SHP77 (cell line): Measurements from ENCODE around the gene MRPL12.

Source experiments
- DNase-seq, 2 experiments: peaks; one replicate each; lab custom pipeline; 2025; lab: John Stamatoyannopoulos, UW

Gene MRPL12

DNA sequence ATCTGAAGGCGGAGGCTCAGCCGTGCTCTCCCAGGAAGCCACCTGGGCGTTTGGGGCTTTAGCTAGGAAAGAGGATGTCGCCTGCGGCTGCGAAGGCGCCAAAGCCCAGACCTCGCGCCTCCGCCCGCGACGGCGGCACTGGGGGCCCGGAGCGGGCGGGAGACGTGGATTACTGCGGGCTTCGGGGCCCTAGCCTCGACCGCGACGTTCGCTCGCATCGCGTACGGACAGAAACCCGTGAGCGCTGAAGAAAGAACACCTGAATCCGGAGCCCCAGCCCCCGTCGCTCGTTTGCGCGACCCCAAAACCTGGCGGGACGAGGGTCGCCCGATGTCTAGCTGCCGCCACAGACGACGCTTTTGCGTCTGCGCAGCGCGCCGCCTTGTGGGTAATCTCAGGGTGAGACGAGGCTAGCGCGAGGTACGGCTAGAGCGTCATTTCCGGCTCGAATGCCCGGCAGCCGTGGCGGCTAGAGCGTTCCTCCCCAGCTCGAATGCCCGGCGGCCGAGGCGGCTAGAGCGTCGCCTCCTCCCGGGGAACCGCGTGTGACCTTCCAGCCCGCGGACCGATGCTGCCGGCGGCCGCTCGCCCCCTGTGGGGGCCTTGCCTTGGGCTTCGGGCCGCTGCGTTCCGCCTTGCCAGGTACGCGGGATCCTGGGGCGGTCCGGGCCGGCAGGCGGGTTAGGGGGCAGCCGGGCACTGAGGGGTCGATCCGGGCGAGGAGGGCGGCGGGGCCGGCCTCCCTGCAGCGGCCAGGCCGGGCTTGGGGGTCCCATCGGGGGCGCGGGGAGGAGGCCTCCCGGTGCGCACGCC is at the start of gene MRPL12:
MRPL12 (plus strand) TSS at position 434 of the 813 bp plus-strand sequence; CDS start at position 569, 135 bp downstream.
- peak; percentile 96 to 99 for DNase-seq

DNA sequence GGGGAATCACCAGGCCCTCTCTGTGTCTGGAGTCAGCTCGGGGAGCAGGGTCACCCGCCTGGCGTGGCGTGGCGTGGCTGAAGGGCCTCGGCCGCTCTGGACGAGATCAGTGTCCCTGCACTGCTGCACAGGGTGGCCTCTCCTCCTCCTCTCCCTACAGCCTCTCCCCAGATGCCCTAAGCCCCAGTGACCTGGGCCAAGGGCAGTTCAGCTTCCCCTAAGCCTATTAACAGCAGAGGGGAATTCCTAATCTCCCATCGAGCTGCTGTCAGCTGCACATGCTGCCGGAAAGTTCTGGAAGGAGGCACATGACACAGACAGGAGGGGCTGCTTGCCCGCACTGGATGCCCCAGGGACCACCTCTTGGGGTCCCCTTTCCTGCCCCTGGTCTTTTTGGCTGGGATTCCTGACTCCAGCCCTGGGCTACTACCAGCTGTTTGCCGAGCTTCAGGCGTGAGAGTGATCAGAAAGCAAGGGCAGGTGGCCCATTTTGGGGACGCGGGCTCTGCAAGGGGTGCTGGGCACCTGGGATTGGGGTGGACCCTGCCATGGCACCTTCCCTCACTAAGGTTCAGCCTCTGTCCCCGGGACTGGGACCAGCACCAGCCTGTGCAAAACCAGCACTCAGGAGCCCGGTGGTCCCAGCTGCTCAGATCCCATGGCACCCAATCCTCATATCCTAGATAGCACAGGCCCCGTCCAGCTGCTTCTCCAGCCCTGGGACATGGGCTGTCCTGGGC is 47.6 kb upstream of the MRPL12 start:
- DNase-seq: no peak

DNA sequence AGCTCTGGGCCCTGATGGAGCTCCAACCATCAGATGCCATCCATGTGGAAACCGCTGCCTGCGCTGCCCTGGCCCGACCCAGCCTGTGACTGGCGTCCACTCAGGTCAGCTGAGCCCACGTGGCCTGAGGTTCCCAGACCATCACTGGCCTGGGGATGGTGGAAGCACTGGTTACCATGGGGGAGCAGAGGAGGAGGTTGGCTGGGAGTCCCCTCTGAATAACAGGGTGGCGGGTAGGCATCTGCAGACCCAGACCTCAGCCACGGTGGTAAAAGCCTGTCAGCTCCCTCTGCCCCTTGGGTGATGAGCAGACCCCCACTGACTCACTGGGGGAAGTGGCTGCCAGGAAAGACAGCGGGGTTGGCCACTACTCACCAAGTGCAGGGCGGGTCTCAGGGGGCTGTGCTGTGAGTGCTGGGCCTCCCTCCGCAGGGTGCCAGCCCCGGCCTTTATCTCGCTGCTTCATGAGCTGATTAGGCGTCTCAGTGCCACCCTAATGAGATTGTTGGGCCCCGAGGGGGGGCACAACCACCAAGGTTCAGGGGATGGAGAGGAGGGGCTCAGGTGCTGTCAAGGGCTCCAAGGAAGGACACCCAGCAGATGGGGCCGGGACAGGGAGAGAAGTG is 46.9 kb upstream of the MRPL12 start, which contains the start of gene PDE6G:
PDE6G (minus strand) TSS at position 425 of the 626 bp plus-strand sequence. CDS start 3,237 bp downstream, outside the sequence.
- DNase-seq: no peak

DNA sequence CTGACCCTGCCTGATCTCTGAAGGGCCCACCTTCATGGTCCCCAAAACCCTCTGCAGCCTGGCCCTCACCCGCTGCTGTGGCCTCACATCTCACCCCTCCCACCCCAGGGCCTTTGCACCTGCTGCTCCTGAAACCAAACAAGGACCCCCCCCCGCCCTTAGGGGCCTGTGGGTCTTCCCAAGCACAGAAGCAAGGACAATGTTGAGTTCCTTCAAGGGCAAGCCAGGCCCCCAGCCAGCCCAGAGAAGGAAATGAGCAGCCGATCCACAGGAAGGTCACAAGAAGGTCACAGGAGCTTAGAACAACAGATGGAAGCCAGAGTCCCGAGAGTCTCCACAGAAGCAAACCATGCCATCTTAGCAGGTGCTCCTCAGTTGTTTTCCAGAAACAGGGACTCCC is 46.3 kb upstream of the MRPL12 start:
- DNase-seq: no peak

- DNase-seq: no peak
Measured at GRCh38 chr17:81659038-81659437, 44.1 kb upstream of the MRPL12 start.

GRCh38 chr17:81660441-81660840 is 42.7 kb upstream of the MRPL12 start:
- no peak for DNase-seq

GRCh38 chr17:81662002-81662401 is 41.2 kb upstream of the MRPL12 start:
- no peak for DNase-seq

GRCh38 chr17:81664051-81664470 is 39.1 kb upstream of the MRPL12 start:
- DNase-seq: no peak

DNA sequence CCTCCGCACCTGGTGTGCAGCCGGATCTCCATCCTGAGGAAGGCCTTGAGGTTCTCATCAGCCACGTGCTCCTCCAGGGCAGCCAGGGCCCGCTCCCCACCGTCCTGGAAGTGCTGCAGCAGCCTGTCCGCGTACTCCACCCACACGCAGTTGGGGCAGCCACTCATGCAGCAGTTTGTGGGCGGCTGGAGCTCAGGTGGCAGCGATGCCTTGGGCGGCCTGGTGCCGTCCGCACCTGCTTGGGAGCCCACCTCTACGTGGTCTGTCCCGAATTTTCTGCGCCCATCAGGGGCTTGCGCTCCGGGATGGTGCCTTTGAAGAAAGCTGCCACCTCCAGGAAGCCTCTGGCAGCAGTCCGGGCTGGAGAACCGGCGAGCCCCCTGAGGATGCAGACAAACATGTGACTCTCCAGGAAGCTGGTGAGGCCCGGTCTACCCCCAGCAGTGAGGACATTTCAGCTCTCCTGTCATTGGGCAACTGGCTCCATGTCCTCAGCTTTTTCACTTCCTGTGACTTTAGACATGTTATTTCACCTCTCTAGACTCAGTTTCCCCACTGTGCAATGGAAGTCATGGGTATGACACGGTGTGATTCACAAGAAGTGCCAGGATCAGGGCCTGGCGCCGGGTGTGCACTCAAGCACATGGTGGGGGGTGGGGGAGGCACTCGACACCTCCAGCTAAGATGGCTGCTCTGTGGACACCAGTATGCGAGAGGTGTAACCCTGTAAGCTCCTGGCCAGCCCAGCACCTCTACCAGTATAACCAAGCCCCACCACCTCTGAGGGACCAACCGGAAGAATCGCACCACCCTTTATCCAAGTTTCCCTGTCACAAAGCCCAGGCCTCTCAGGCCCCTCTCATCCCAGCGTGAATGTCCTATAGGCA is 37.7 kb upstream of the MRPL12 start:
- DNase-seq: peak; percentile 53 to 81

DNA sequence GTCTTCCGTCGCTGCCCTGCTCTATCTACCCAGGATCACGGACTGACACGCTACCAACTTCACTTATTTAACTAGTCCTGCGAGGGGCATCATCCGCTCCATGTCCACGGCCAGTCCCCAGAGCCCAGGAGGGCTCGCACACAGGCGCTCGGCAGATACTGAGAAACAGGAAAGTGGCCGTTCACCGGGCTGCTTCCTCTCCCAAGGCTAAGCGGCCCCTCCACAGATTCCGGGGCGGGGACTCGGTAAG is 37.1 kb upstream of the MRPL12 start:
- peak in 1 of 2 experiments; percentile 58 for DNase-seq

GRCh38 chr17:81666342-81667191 is 36.6 kb upstream of the MRPL12 start, which contains the start of the genes CCDC137 and OXLD1:
Gene CCDC137, plus strand, starts transcription at chr17:81666737. Its CDS starts 30 bp downstream, at chr17:81666767.
Gene OXLD1, minus strand, starts transcription at chr17:81666605. Its CDS starts 28 bp downstream, at chr17:81666577.
- DNase-seq: peak; percentile 97 to 100

DNA sequence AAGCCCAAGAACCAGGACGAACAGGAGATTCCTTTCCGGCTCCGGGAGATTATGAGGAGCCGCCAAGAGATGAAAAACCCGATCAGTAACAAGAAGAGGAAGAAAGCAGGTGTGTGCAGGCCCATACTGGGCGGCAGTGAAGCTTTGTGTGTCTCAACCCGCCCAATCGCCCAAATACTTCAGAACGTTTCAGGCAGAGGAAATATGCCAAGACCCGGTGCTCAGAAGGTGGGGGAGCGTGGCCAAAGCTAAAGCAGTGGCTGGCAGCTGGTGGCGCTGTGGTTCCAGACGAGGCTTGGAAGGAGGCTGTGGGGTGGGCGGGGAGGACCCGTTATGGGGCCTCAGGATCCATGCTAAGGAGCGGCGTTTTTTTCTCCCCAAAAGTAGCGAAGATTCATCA is 35.4 kb upstream of the MRPL12 start:
- DNase-seq: no peak

DNA sequence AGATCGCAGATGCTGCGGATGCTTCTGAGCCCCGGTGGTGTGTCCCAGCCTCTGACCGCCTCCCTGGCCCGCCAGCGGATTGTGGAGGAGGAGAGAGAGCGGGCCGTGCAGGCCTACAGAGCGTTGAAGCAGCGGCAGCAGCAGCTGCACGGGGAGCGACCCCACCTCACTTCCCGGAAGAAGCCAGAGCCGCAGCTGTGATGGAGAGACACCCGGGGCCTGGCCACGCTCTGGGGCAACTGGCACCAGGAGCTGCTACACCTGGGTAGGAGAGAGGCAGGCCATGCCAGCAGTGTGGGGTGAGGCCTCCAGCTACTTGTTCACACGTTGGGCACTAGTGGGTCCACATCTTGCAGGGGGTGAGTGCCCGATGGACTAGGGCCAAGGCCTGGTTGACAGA is 30.7 kb upstream of the MRPL12 start:
- no peak for DNase-seq

GRCh38 chr17:81672954-81673353 is 30.2 kb upstream of the MRPL12 start:
- no peak for DNase-seq

DNA sequence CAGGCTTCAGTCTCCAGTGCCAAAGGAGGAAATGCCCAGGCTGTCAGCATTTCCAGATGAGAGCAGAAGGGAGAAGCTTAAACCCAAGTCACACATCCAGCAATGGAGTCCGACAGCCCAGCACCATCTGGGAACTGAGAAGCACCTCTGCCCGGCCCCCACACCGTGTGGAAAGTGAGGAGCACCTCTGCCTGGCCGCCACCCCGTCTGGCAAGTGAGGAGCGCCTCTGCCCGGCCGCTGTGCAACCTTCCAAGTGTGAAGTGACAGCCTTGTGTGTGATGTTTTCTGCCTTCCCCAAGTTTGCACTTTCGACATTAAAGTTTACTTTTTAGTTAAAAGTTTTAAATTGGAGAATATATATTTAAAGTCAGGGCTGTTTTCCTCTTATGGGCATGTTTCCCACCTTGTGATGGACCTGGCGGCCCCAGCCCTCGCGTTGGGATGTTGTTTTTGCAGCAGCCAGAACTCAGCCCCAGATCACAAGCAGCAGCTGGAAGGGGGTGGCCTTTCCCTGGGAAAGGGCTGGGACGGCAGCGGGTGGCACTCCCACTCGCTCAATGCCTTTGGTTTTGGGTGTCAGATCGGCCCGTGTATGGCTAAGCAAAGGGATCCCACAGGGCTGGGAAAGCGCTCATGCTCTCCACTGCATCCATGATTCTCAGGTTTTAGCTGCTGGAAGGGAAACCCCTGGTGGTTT is 29.5 kb upstream of the MRPL12 start:
- no peak for DNase-seq

- DNase-seq: peak; percentile 42 to 56
Measured at GRCh38 chr17:81675515-81676221, 27.5 kb upstream of the MRPL12 start.

- peak; percentile 40 to 77 for DNase-seq
Measured at GRCh38 chr17:81676906-81677305, 26.3 kb upstream of the MRPL12 start.

- DNase-seq: no peak
Measured at GRCh38 chr17:81680150-81680549, 23.0 kb upstream of the MRPL12 start.

DNA sequence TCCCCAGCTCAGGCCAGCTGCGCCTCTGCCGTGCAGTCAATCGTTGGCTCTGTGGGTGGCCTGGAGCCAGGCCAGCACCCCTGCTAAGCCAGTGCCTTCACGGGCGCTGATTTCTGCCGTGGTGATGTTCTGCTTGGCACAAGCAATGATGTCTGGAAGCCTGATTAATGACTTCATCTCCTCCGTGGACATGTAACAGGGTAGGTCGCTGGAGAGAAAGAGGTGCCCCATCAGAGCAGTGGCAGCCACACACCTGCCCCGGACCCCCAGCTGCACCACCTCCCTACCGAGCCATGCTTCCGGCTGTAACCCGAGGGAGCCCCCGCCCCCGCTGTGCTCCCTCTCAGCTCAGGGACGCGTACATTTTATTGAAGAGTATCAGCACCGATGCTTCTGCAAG is 21.5 kb upstream of the MRPL12 start:
- DNase-seq: no peak
